Mesothelial cell of epicardium (in vitro differentiated cells): ENCODE data around the gene PDZK1IP1. TPM values are rescaled to one million over a fixed set of nuclear protein-coding genes. Genes with fewer than 3 reads are reported as not detected.

Source experiments
- DNase-seq, 2 experiments: peaks; one replicate each; pipeline ENCODE4 v3.0.0; 2021; ENCODE audit warnings: low spot score in 2 of 2; ENCODE audit not compliant: unreplicated experiment in 2 of 2
- H3K27ac Mint-ChIP-seq: 2 replicates; pipeline ENCODE4 v1.8.0; 2021; ENCODE audit warnings: mixed read lengths
- H3K27me3 Mint-ChIP-seq: 2 replicates; pipeline ENCODE4 v1.8.0; 2021; ENCODE audit warnings: low read depth, mixed read lengths
- H3K36me3 Mint-ChIP-seq: 2 replicates; pipeline ENCODE4 v1.8.0; 2021; ENCODE audit warnings: mixed read lengths
- H3K4me1 Mint-ChIP-seq: 2 replicates; pipeline ENCODE4 v1.8.0; 2021; ENCODE audit warnings: mixed read lengths
- H3K4me3 Mint-ChIP-seq: 2 replicates; pipeline ENCODE4 v1.8.0; 2021; ENCODE audit warnings: mild to moderate bottlenecking, moderate library complexity, mixed read lengths
- H3K9me3 Mint-ChIP-seq: 2 replicates; pipeline ENCODE4 v1.8.0; 2021; ENCODE audit warnings: mixed read lengths
- CTCF ChIP-seq: fragments of 200-600 bp; sonication (generic); IDR thresholded peaks from one replicate; pipeline ENCODE4 v1.5.0; 2021; ENCODE audit warnings: antibody characterized with exemption; ENCODE audit not compliant: unreplicated experiment
- total RNA-seq: library from RNA; stranded (reverse); gene quantifications from 3 replicates; pipeline ENCODE4 v1.2.1, GENCODE V29; 2021

Gene PDZK1IP1
- total RNA-seq = not detected in 3 replicates

- no peaks in the 10 kb centered on the region for H3K9me3 Mint-ChIP-seq
These were observed at the start of gene PDZK1IP1 for GRCh38 chr1:47189844-47190508. TSS of gene PDZK1IP1 (minus strand) at chr1:47190036. CDS start at chr1:47189932, 104 bp downstream.

DNA sequence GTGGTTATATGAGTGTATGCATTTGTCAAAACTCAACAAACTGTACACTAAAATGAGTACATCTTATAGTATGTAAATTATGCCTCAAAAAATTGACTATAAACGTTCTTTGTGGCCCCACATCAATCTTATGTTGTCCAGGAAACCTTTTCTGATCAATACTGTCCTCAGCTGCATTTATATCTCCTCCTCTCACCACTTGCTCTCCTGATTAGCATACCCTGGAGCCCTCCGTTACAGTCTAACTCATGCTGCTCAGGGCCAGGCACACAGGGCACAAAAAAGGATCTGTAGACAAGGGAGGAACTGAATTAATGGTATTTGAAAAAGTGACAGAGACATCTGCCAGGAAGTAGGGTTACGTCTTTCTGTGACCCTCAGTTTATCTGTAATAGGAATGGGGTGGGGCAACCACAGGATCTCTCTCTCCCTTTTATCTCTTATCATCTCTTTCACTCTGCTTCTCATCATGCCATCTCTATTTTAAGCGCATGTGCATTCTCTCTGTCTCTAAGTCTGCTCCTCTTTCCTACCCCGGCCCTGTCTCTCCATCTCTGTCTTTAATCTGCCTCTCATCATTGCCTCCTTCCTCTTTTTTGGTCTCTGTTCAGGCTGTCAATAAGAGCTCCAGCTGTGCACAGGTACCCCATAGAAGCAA is 49.2 kb upstream of the PDZK1IP1 start:
- Mint-ChIP-seq H3K27me3 (peaks cover 77% of the 10 kb centered on the region), H3K4me1 (no peaks in the 10 kb centered on the region), H3K4me3 (no peak overlapping the region), H3K36me3 (no peaks in the 10 kb centered on the region), H3K9me3 (no peaks in the 10 kb centered on the region), H3K27ac (no peak overlapping the region)
- TF ChIP-seq CTCF = no peak
- DNase-seq = no peak

More at GRCh38 chr1:47189844-47190508, at the start of gene PDZK1IP1:
- no peak within 1 kb of the TSS for H3K4me3 Mint-ChIP-seq
- H3K36me3 Mint-ChIP-seq = no peaks in the 10 kb centered on the region
- DNase-seq = peak in 1 of 2 experiments; percentile 39
- H3K27me3 Mint-ChIP-seq = peaks cover 18% of the 10 kb centered on the region
- peaks cover 22% of the 10 kb centered on the region for H3K4me1 Mint-ChIP-seq
- peak within 1 kb of the TSS; percentile 30 for H3K27ac Mint-ChIP-seq
- no peak for TF ChIP-seq CTCF

DNA sequence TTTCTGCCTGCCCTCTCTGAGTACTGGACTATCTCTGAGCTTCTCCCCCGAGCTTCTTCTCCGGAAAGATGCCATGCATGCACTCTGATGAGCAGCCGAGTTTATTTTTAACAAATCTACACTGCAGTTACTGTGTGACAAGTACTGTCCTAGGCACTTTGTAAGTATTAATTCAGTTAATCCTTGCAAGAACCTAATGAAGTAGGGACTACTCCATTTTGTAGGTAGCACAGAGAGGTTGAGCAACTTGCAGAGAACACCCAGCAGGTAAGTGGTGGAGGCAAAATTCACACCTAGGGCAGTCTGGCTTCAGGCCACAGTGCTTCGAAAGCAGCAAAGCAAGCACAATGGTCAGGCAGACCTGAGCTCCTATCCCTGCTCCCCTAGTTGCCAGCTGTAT is 46.0 kb upstream of the PDZK1IP1 start:
- DNase-seq = no peak
- no peaks in the 10 kb centered on the region for H3K36me3 Mint-ChIP-seq
- peaks cover 79% of the 10 kb centered on the region for H3K27me3 Mint-ChIP-seq
- TF ChIP-seq CTCF = no peak
- H3K27ac Mint-ChIP-seq = no peak overlapping the region
- no peaks in the 10 kb centered on the region for H3K9me3 Mint-ChIP-seq
- H3K4me1 Mint-ChIP-seq = peaks cover 11% of the 10 kb centered on the region
- no peak overlapping the region for H3K4me3 Mint-ChIP-seq

- H3K4me3 Mint-ChIP-seq = no peak overlapping the region
- no peak for TF ChIP-seq CTCF
- H3K36me3 Mint-ChIP-seq = no peaks in the 10 kb centered on the region
- H3K9me3 Mint-ChIP-seq = no peaks in the 10 kb centered on the region
- H3K27me3 Mint-ChIP-seq = peaks cover 84% of the 10 kb centered on the region
- no peak overlapping the region for H3K27ac Mint-ChIP-seq
- H3K4me1 Mint-ChIP-seq = peaks cover 11% of the 10 kb centered on the region
- no peak for DNase-seq
These were observed 45.4 kb upstream of the PDZK1IP1 start for GRCh38 chr1:47235241-47235681.

- no peaks in the 10 kb centered on the region for H3K36me3 Mint-ChIP-seq
- H3K27ac Mint-ChIP-seq = no peak overlapping the region
- no peak for DNase-seq
- H3K27me3 Mint-ChIP-seq = peaks cover 91% of the 10 kb centered on the region
- no peak for TF ChIP-seq CTCF
- H3K4me3 Mint-ChIP-seq = no peak overlapping the region
- peaks cover 11% of the 10 kb centered on the region for H3K4me1 Mint-ChIP-seq
- no peaks in the 10 kb centered on the region for H3K9me3 Mint-ChIP-seq
These were observed 43.4 kb upstream of the PDZK1IP1 start for GRCh38 chr1:47233186-47233585.
